H9 (cell line): ENCODE measurements around the gene JSRP1. TPM values are rescaled to one million over a fixed set of nuclear protein-coding genes. Genes with fewer than 3 reads are reported as not detected.

Experiments
- DNase-seq: peaks from one replicate; pipeline ENCODE4 v3.0.0-alpha.2; 2017
- H2AFZ ChIP-seq: one replicate; pipeline ENCODE4 v1.6.1; 2013; ENCODE audit warnings: mild to moderate bottlenecking, low read length, control low read depth, moderate library complexity
- H2AK5ac ChIP-seq: 2 replicates; pipeline ENCODE4 v1.6.1; 2013; ENCODE audit warnings: low read length, control low read depth, mixed read lengths; ENCODE audit not compliant: insufficient read length
- H2BK120ac ChIP-seq: one replicate; pipeline ENCODE4 v1.6.1; 2013; ENCODE audit warnings: low read depth, mild to moderate bottlenecking, low read length, control low read depth, inconsistent platforms; ENCODE audit not compliant: poor library complexity, severe bottlenecking
- H2BK12ac ChIP-seq: 2 replicates; pipeline ENCODE4 v1.6.1; 2013; ENCODE audit warnings: low read length, control low read depth, mixed read lengths, low read depth; ENCODE audit not compliant: insufficient read length
- H2BK15ac ChIP-seq: 2 replicates; pipeline ENCODE4 v1.6.1; 2013; ENCODE audit warnings: low read depth, low read length, control low read depth
- H2BK20ac ChIP-seq: one replicate; pipeline ENCODE4 v1.6.1; 2013; ENCODE audit warnings: low read depth, mild to moderate bottlenecking, low read length, control low read depth, inconsistent platforms; ENCODE audit not compliant: poor library complexity, severe bottlenecking
- H2BK5ac ChIP-seq: 2 replicates; pipeline ENCODE4 v1.6.1; 2013; ENCODE audit warnings: low read length, control low read depth, mixed read lengths; ENCODE audit not compliant: insufficient read length
- H3K14ac ChIP-seq: 2 replicates; pipeline ENCODE4 v1.6.1; 2013; ENCODE audit warnings: low read length, control low read depth; ENCODE audit not compliant: insufficient read depth
- H3K18ac ChIP-seq: 2 replicates; pipeline ENCODE4 v1.6.1; 2013; ENCODE audit warnings: low read depth, mild to moderate bottlenecking, mixed read lengths, low read length, control low read depth; ENCODE audit not compliant: insufficient read length
- H3K23ac ChIP-seq: 2 replicates; pipeline ENCODE4 v1.6.1; 2013; ENCODE audit warnings: low read length, control low read depth, mixed read lengths, low read depth; ENCODE audit not compliant: insufficient read length
- H3K23me2 ChIP-seq: 2 replicates; pipeline ENCODE4 v1.6.1; 2013; ENCODE audit warnings: low read depth, mild to moderate bottlenecking, mixed read lengths, low read length, control low read depth; ENCODE audit not compliant: insufficient read length, poor library complexity, severe bottlenecking
- H3K27ac ChIP-seq: 2 replicates; pipeline ENCODE4 v1.5.1; 2013; ENCODE audit warnings: low read length, control low read depth, mixed read lengths, low read depth; ENCODE audit not compliant: insufficient read length
- H3K27me3 ChIP-seq: 2 replicates; pipeline ENCODE4 v1.6.1; 2013; ENCODE audit warnings: low read length, control low read depth, inconsistent platforms; ENCODE audit not compliant: insufficient read depth
- H3K4ac ChIP-seq: 2 replicates; pipeline ENCODE4 v1.6.1; 2013; ENCODE audit warnings: low read depth, mild to moderate bottlenecking, control low read depth, inconsistent platforms, low read length, moderate library complexity
- H3K4me1 ChIP-seq: 2 replicates; pipeline ENCODE4 v1.6.1; 2013; ENCODE audit warnings: low read length, control low read depth, inconsistent platforms; ENCODE audit not compliant: insufficient read depth
- H3K4me2 ChIP-seq: 2 replicates; pipeline ENCODE4 v1.6.1; 2013; ENCODE audit warnings: low read length, control low read depth, mixed read lengths; ENCODE audit not compliant: insufficient read length, insufficient read depth
- H3K56ac ChIP-seq: 2 replicates; pipeline ENCODE4 v1.6.1; 2013; ENCODE audit warnings: low read depth, mild to moderate bottlenecking, mixed read lengths, low read length, control low read depth; ENCODE audit not compliant: insufficient read length
- H3K79me1 ChIP-seq: 2 replicates; pipeline ENCODE4 v1.6.1; 2013; ENCODE audit warnings: low read depth, mild to moderate bottlenecking, moderate library complexity, low read length, control low read depth, inconsistent platforms; ENCODE audit not compliant: insufficient read depth, poor library complexity, severe bottlenecking
- H3K79me2 ChIP-seq: 2 replicates; pipeline ENCODE4 v1.6.1; 2013; ENCODE audit warnings: low read length, control low read depth, inconsistent platforms; ENCODE audit not compliant: insufficient read depth
- H3K9ac ChIP-seq: 2 replicates; pipeline ENCODE4 v1.6.1; 2013; ENCODE audit warnings: low read length, control low read depth, mixed read lengths; ENCODE audit not compliant: insufficient read length; ENCODE audit errors: extremely low read depth
- H3K9me3 ChIP-seq: one replicate; pipeline ENCODE4 v1.6.1; 2013; ENCODE audit warnings: low read depth, low read length, inconsistent platforms; ENCODE audit not compliant: control insufficient read depth
- H3T11ph ChIP-seq: one replicate; pipeline ENCODE4 v1.6.1; 2013; ENCODE audit warnings: mild to moderate bottlenecking, low read length, control low read depth, inconsistent platforms
- H4K20me1 ChIP-seq: one replicate; pipeline ENCODE4 v1.6.1; 2013; ENCODE audit not compliant: control insufficient read depth, insufficient read length, insufficient read depth
- H4K5ac ChIP-seq: 2 replicates; pipeline ENCODE4 v1.6.1; 2013; ENCODE audit warnings: low read depth, mild to moderate bottlenecking, mixed read lengths, low read length, control low read depth; ENCODE audit not compliant: insufficient read length
- H4K8ac ChIP-seq: replicated peaks from 2 replicates; pipeline ENCODE4 v1.6.1; 2013; ENCODE audit warnings: low read length, control low read depth, mixed read lengths, low read depth; ENCODE audit not compliant: insufficient read length
- H4K91ac ChIP-seq: 2 replicates; pipeline ENCODE4 v1.6.1; 2013; ENCODE audit warnings: low read depth, mild to moderate bottlenecking, moderate library complexity, mixed read lengths, low read length, control low read depth; ENCODE audit not compliant: insufficient read length
- H3K27ac Mint-ChIP-seq, 3 experiments: 2 replicates in 2 of 3; 3 replicates in 1 of 3; pipeline ENCODE4 v1.8.0; 2020 to 2021; ENCODE audit warnings: mixed read lengths in 3 of 3, mild to moderate bottlenecking in 1 of 3, moderate library complexity in 1 of 3
- H3K27me3 Mint-ChIP-seq: 2 replicates; pipeline ENCODE4 v1.8.0; 2021; ENCODE audit warnings: low read depth, mild to moderate bottlenecking, moderate library complexity, mixed read lengths
- H3K36me3 Mint-ChIP-seq, 3 experiments: 2 replicates in 2 of 3; 3 replicates in 1 of 3; pipeline ENCODE4 v1.8.0; 2020 to 2021; ENCODE audit warnings: low read depth in 3 of 3, mixed read lengths in 3 of 3; ENCODE audit not compliant: insufficient read depth in 1 of 3
- H3K4me1 Mint-ChIP-seq, 2 experiments: 2 replicates each; pipeline ENCODE4 v1.8.0; 2020; ENCODE audit warnings: mixed read lengths in 2 of 2
- H3K4me3 Mint-ChIP-seq, 2 experiments: 2 replicates in 1 of 2; 3 replicates in 1 of 2; pipeline ENCODE4 v1.8.0; 2020 to 2021; ENCODE audit warnings: mild to moderate bottlenecking in 2 of 2, mixed read lengths in 2 of 2, moderate library complexity in 1 of 2
- H3K9me3 Mint-ChIP-seq, 2 experiments: 2 replicates in 1 of 2; 3 replicates in 1 of 2; pipeline ENCODE4 v1.8.0; 2020; ENCODE audit warnings: mild to moderate bottlenecking in 2 of 2, mixed read lengths in 2 of 2, moderate library complexity in 1 of 2
- CTCF ChIP-seq: fragments of 200-600 bp; sonication (generic); conservative IDR thresholded peaks from 3 replicates; pipeline ENCODE4 v1.8.0; 2021; ENCODE audit warnings: antibody characterized with exemption, mild to moderate bottlenecking
- WGBS: extraction: QIAGEN DNeasy Blood & Tissue Kit; methylation state at CpG from one replicate; pipeline ENCODE4 v1.1.7; 2013; ENCODE audit warnings: missing lambda C conversion rate, low lambda C conversion rate, mixed read lengths; ENCODE audit not compliant: insufficient read length; ENCODE audit errors: extremely low coverage; 5-methylcytosine and 5-hydroxymethylcytosine counted together
- total RNA-seq: library from RNA; stranded (reverse); gene quantifications from 2 replicates; pipeline ENCODE4 v1.2.1, GENCODE V29; 2021

Gene JSRP1
- total RNA-seq, 1 experiment from 2014 or later, result 0.90 TPM

- H3K4me2 ChIP-seq, result no peak overlapping the region
- no peak overlapping the region for H2BK15ac ChIP-seq
- no peak overlapping the region for H2BK120ac ChIP-seq
- peaks cover 24% of the 10 kb centered on the region; the same call in 1 of the 2 replicates for H3K79me2 ChIP-seq
- H3K23ac ChIP-seq, result no peak overlapping the region
- H3K9me3 Mint-ChIP-seq, result no peaks in the 10 kb centered on the region; a peak in 3 of 5 replicates
- H3K4me3 Mint-ChIP-seq, result peak overlapping the region; percentile 56 to 71; a peak in 4 of 5 replicates
- no peak overlapping the region for H3K18ac ChIP-seq
- H4K91ac ChIP-seq, result no peak overlapping the region
- H3K4ac ChIP-seq, result no peak overlapping the region
- H2AFZ ChIP-seq, result no peak overlapping the region
- no peak overlapping the region for H4K8ac ChIP-seq
- WGBS, result no CpG with 5 or more reads among the region's 9 CpGs
- H3K23me2 ChIP-seq, result peaks cover 4% of the 10 kb centered on the region
- no peak overlapping the region for H3T11ph ChIP-seq
- peaks cover 20 to 25% of the 10 kb centered on the region in 2 experiments for H3K4me1 Mint-ChIP-seq
- H4K20me1 ChIP-seq, result peaks cover 2% of the 10 kb centered on the region
- H2BK5ac ChIP-seq, result no peak overlapping the region
- no peaks in the 10 kb centered on the region for H3K9me3 ChIP-seq
- H3K79me1 ChIP-seq, result no peaks in the 10 kb centered on the region
- DNase-seq, result no peak
- H3K56ac ChIP-seq, result no peak overlapping the region
- H3K27ac Mint-ChIP-seq, result peak overlapping the region; percentile 89 to 97 (median 96); a peak in 6 of 7 replicates
- H3K14ac ChIP-seq, result no peak overlapping the region
- peaks cover 2% of the 10 kb centered on the region; the same call in 1 of the 2 replicates for H3K27me3 Mint-ChIP-seq
- H2BK20ac ChIP-seq, result no peak overlapping the region
- no peak overlapping the region for H4K5ac ChIP-seq
- no peak overlapping the region for H2BK12ac ChIP-seq
- H3K36me3 Mint-ChIP-seq, result peaks cover 21 to 42% (median 28%) of the 10 kb centered on the region in 3 experiments
- H3K27me3 ChIP-seq, result no peaks in the 10 kb centered on the region
- no peak overlapping the region for H2AK5ac ChIP-seq
- no peak overlapping the region for H3K27ac ChIP-seq
- 0 out of 2 replicates have a peak, but pooled peaks cover 2% of the 10 kb centered on the region for H3K4me1 ChIP-seq
- no peak overlapping the region for H3K9ac ChIP-seq
- no peak for TF ChIP-seq CTCF
These were observed 18.0 kb upstream of the JSRP1 start for GRCh38 chr19:2274185-2274711.
